Measurements from ENCODE around the gene TMEM92.

The TMEM92 gene

DNA sequence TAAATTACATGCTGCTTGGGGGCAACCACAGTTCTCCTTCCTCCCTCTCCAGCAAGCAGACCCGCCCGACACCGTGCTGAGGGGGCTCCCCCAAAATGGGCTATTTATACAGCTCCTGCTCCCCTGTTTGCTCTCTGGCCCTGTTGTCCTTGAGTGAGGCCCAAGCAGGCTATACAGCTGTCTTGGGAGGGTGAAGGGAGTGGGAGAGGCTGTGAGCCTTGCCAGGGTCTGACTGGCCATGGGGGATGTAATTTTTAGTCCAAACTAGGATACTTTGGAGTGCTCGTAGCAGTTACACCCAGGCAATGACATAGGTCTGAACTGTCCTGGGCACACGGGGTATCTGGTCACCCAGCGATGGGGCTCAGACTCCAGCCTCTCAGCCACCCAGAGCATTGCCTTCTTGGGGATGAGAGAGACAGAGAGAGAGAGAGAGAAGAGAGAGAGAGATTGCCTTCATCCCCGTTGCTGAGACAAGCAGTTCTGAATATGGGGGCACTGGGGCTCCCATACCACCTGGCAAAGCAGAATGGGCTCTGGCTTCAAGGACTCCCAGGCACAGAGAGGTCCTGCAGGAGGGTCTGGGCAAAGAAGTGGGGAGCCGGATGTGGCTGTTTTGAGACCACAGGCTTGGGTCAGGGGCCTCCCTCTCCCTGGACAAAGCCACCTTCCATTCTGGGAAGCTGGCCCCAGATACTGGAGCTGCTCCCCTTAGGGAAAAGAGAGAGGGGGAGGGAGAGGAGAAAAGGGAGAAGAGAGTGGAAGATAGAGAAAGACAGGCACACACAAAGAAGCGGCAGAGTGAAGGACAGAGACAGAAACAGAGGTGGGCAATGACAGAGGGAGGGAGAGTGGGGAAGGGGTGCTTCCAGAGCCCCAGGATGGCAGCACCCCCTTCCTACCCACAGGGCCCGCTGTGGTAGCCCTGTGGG, 10.7 kb upstream of the TMEM92 start:
- WGBS = 66% methylated on average over 10 of the region's 10 CpGs
- Histone ChIP-seq H3K4me1 (ENCODE audit: insufficient read depth, low read length) (peaks cover 24% of the 10 kb centered on the region; the same call in 1 of the 2 replicates), H3K36me3 (ENCODE audit: insufficient read depth, low read length) (no peaks in the 10 kb centered on the region), H3K4me3 (ENCODE audit: low read length) (peak overlapping the region; percentile 43), H3K9me3 (ENCODE audit: insufficient read depth, low read depth, low read length) (no peaks in the 10 kb centered on the region), H3K27ac (ENCODE audit: low read depth, low read length) (no peak overlapping the region), H3K27me3 (ENCODE audit: insufficient read depth, low read length) (no peaks in the 10 kb centered on the region), H3K9ac (ENCODE audit: low read depth, low read length) (no peak overlapping the region)

DNA sequence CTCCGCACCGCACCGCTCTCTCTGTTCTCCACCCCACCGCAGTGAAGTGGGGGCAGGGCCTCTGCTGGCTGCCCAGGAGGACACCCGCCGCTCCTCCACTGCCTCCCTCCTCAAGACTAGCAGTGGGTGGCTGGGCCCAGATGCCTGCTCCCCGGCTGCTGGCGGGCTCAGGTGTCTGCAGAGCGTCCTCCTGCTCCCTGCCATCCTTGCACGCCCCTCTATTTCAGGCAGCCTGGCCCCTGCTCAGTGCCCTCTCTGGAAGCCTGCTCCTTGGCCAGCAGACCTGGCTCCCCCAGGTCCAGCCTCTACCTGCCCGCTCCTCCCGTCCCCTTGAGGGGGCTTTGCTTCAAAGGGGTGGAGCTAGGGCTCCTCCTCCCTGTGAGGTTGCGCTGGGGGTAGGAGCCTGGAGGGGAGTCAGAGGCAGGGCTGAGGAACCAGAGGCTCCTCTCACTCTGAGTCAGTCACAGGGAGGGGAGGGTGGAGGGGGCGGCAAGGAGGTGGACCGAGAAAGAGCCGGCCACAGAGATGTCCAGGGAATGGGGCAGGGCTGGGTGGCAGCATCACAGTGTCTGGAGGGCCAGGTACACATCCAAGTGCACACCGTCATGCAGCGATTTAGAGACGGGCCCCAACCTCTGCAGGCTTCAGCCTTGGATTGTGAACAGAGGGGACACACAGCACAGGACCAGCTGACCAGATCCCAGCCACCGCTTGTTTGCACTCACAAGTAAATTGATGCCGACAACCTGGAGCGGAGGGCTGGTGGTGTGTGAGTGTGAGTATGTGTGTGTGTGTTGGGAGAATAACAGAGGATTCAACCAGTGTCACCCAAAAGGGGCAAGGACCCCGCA, 9.8 kb upstream of the TMEM92 start:
- H3K27ac ChIP-seq (ENCODE audit: low read depth, low read length) = no peak overlapping the region
- WGBS = 35% methylated on average over 23 of the region's 23 CpGs
- no peak overlapping the region for H3K9ac ChIP-seq (ENCODE audit: low read depth, low read length)
- peak overlapping the region; percentile 43 for H3K4me3 ChIP-seq (ENCODE audit: low read length)
- no peaks in the 10 kb centered on the region for H3K36me3 ChIP-seq (ENCODE audit: insufficient read depth, low read length)
- peaks cover 24% of the 10 kb centered on the region; the same call in 1 of the 2 replicates for H3K4me1 ChIP-seq (ENCODE audit: insufficient read depth, low read length)
- no peaks in the 10 kb centered on the region for H3K27me3 ChIP-seq (ENCODE audit: insufficient read depth, low read length)
- H3K9me3 ChIP-seq (ENCODE audit: insufficient read depth, low read depth, low read length) = no peaks in the 10 kb centered on the region

DNA sequence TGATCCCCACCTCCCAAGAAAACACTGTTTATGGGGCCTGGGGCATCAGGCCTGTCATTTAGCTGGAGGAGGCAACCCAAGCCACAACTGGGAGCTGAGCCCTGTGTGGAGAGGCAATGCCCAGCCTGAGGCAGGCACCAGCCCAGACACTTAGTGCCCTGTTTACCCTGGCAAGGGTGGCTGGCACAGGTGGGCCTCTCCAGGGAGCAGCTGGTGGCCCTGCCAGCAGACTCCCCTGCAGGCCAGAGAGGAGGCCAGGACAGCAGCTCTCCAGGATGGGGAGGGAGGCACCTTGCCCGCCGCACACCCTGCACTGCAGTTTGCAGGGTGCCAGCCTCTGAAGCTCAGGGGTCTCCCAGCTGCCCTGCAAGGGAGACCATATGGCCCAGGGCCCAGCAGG, 9.1 kb upstream of the TMEM92 start:
- Histone ChIP-seq H3K36me3 (ENCODE audit: insufficient read depth, low read length) (no peaks in the 10 kb centered on the region), H3K27me3 (ENCODE audit: insufficient read depth, low read length) (no peaks in the 10 kb centered on the region), H3K27ac (ENCODE audit: low read depth, low read length) (no peak overlapping the region), H3K9me3 (ENCODE audit: insufficient read depth, low read depth, low read length) (no peaks in the 10 kb centered on the region), H3K4me3 (ENCODE audit: low read length) (no peak overlapping the region), H3K4me1 (ENCODE audit: insufficient read depth, low read length) (peaks cover 24% of the 10 kb centered on the region; the same call in 1 of the 2 replicates), H3K9ac (ENCODE audit: low read depth, low read length) (no peak overlapping the region)
- 94% methylated on average over 2 of the region's 2 CpGs for WGBS

DNA sequence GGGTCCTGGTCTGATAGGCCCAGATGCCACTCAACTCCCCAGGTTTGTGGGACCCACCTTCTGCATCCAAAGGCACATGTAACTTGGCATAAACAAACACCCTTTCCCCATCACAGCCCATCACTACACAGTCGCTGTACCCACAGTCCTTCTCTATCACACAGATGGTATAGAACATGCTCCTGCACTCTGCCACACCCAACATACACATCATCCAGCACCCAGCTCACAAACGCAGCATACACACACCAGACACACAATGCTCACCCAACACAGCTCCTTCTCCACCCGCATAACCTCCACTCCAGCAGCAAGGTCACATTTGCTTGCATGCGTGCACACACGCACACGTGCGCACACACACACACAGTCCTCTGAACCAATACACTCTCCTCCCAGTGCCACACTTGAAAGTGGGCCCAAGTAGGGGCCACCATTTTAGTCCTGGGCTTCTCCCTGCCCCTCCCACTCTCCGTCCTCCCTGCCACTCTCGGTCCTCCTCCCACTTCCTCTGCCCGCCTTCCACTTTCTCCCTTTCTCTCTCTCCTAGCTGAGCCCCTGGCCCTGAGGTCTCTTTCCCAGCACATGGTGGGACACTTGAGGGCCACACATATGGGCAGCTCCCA, 8.5 kb upstream of the TMEM92 start:
- Histone ChIP-seq H3K27me3 (ENCODE audit: insufficient read depth, low read length) (no peaks in the 10 kb centered on the region), H3K36me3 (ENCODE audit: insufficient read depth, low read length) (no peaks in the 10 kb centered on the region), H3K9me3 (ENCODE audit: insufficient read depth, low read depth, low read length) (no peaks in the 10 kb centered on the region), H3K9ac (ENCODE audit: low read depth, low read length) (no peak overlapping the region), H3K4me3 (ENCODE audit: low read length) (no peak overlapping the region), H3K4me1 (ENCODE audit: insufficient read depth, low read length) (peaks cover 30% of the 10 kb centered on the region; the same call in 1 of the 2 replicates), H3K27ac (ENCODE audit: low read depth, low read length) (no peak overlapping the region)
- WGBS = 85% methylated on average over 10 of the region's 10 CpGs

DNA sequence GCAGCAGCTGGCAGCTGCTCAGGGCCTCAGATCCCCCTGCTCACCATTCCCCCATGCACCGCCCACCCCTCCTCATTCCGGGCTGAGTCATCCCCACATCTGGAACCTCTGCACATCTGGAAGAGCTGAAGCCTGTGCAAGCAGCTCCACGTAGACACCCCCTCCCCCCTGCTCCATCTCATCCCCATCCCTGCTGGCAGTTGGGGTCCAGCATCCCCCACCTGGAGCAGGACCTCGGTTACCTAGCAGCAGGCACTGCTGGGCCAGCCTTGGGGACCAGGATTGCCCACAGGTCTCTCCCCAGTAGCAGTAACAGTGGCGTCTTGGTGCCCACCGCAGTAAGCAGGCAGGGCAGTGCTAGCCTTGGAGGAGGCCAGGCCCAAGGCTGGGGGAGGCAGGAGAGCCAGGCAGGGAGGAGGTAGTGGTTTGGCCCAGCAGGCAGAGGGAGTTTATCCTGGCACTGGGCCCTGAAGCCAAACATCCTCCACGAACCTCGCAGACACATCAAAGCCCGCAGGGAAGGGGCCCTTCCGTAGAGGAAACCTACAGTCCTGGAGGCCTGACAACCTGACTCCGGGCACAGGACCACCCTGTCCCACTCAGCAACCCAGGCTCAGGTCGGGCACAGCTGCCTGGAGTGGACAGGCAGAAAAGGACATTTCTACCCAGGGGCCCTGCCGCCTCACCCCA, 7.7 kb upstream of the TMEM92 start:
- 81% methylated on average over 13 of the region's 13 CpGs for WGBS
- no peak overlapping the region for H3K27ac ChIP-seq (ENCODE audit: low read depth, low read length)
- H3K36me3 ChIP-seq (ENCODE audit: insufficient read depth, low read length) = no peaks in the 10 kb centered on the region
- no peak overlapping the region for H3K4me3 ChIP-seq (ENCODE audit: low read length)
- no peaks in the 10 kb centered on the region for H3K9me3 ChIP-seq (ENCODE audit: insufficient read depth, low read depth, low read length)
- H3K9ac ChIP-seq (ENCODE audit: low read depth, low read length) = no peak overlapping the region
- H3K27me3 ChIP-seq (ENCODE audit: insufficient read depth, low read length) = no peaks in the 10 kb centered on the region
- peaks cover 32% of the 10 kb centered on the region; the same call in 1 of the 2 replicates for H3K4me1 ChIP-seq (ENCODE audit: insufficient read depth, low read length)

DNA sequence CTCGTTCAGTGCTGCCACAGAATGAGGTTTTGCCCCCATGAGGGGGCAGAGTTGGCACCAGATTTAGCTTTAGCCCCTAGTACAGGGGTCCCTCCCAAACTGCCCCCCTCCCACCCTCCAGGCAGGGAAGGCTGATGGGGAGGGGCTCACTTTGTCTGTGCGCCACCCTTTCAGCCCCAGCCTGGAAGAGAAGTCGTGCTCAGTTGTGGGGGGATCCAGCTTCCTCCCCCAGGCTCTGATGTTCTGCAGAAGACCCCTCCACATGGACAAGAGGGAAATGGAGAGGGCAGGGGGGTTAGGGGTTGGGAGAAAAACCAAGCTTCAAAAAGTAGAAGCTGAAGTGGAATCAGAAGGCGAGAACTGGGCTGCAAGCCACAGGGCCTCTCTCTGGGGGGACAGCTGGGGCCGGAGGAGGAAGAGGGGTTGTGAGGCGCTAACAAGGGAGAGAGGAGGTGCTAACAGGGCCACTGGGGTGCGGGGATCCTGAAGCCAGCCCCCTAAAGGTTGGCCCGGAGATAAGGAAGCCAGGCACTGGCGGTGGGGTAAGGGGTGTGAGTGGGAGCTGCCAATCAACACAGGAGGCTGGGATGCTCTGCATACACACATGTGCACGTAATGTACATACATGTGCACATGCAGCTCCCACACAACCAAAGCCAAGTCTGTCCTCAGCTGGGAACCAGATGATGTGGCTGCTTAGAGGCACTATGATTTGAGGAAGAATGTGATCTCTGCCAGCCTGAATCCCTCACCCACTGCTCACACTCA, 7.0 kb upstream of the TMEM92 start:
- no peak overlapping the region for H3K27ac ChIP-seq (ENCODE audit: low read depth, low read length)
- H3K27me3 ChIP-seq (ENCODE audit: insufficient read depth, low read length) = no peaks in the 10 kb centered on the region
- peaks cover 34% of the 10 kb centered on the region; the same call in 1 of the 2 replicates for H3K4me1 ChIP-seq (ENCODE audit: insufficient read depth, low read length)
- H3K36me3 ChIP-seq (ENCODE audit: insufficient read depth, low read length) = no peaks in the 10 kb centered on the region
- 88% methylated on average over 10 of the region's 10 CpGs for WGBS
- no peak overlapping the region for H3K4me3 ChIP-seq (ENCODE audit: low read length)
- H3K9me3 ChIP-seq (ENCODE audit: insufficient read depth, low read depth, low read length) = no peaks in the 10 kb centered on the region
- no peak overlapping the region for H3K9ac ChIP-seq (ENCODE audit: low read depth, low read length)

DNA sequence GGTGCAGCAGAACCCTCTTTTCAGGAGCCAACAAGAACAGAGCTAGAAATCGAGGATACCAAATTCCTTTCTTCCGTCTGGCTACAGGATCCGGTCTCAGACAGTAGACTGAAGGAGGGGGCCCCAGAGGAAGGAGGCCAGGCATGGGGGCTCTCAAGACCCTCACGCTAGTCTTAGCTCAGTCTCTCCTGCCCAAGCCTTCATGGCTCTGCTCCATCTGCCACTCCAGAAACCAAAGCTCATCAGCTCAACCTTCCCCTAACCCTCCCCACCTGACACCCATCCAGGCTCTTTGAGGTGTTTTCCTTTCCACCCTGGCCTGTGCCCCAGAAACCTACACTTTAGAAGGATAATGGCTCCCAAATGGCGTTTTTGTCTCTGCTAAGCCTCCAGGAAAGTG, 6.2 kb upstream of the TMEM92 start:
- no peak overlapping the region for H3K27ac ChIP-seq (ENCODE audit: low read depth, low read length)
- H3K9ac ChIP-seq (ENCODE audit: low read depth, low read length) = no peak overlapping the region
- H3K27me3 ChIP-seq (ENCODE audit: insufficient read depth, low read length) = peaks cover 4% of the 10 kb centered on the region; the same call in 1 of the 2 replicates
- peaks cover 40% of the 10 kb centered on the region; the same call in 1 of the 2 replicates for H3K4me1 ChIP-seq (ENCODE audit: insufficient read depth, low read length)
- H3K4me3 ChIP-seq (ENCODE audit: low read length) = no peak overlapping the region
- 85% methylated on average over 5 of the region's 5 CpGs for WGBS
- H3K36me3 ChIP-seq (ENCODE audit: insufficient read depth, low read length) = no peaks in the 10 kb centered on the region
- no peaks in the 10 kb centered on the region for H3K9me3 ChIP-seq (ENCODE audit: insufficient read depth, low read depth, low read length)

DNA sequence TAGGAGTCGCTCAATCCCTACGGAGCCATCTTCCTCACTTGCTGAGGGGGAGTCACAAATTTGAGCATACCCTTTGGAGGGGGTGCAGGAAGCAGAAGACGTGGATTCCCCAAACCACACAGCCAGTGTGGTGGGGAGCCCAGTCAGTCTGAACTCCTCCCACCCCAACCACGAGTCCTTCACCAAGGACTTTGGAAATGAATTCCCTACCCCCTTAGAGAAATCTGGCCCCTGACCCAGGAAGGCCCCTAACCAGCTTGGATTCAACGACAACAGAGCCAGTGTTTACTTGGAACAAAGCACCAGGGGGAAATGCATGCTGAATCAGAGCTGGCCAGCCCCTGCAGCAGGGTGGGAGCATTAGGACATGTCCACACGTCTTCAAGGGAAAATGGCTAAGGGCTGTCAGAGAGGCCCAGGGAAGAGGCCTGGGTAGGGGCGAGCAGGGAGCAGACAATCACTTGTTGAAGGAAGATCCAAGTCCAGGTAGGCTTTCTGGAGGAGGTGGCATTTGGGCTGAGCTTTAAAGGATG, 5.5 kb upstream of the TMEM92 start:
- Histone ChIP-seq H3K4me1 (ENCODE audit: insufficient read depth, low read length) (peaks cover 40% of the 10 kb centered on the region), H3K4me3 (ENCODE audit: low read length) (no peak overlapping the region), H3K9me3 (ENCODE audit: insufficient read depth, low read depth, low read length) (no peaks in the 10 kb centered on the region), H3K27ac (ENCODE audit: low read depth, low read length) (no peak overlapping the region), H3K36me3 (ENCODE audit: insufficient read depth, low read length) (no peaks in the 10 kb centered on the region), H3K9ac (ENCODE audit: low read depth, low read length) (no peak overlapping the region), H3K27me3 (ENCODE audit: insufficient read depth, low read length) (peaks cover 4% of the 10 kb centered on the region; the same call in 1 of the 2 replicates)
- WGBS = 66% methylated on average over 6 of the region's 7 CpGs

DNA sequence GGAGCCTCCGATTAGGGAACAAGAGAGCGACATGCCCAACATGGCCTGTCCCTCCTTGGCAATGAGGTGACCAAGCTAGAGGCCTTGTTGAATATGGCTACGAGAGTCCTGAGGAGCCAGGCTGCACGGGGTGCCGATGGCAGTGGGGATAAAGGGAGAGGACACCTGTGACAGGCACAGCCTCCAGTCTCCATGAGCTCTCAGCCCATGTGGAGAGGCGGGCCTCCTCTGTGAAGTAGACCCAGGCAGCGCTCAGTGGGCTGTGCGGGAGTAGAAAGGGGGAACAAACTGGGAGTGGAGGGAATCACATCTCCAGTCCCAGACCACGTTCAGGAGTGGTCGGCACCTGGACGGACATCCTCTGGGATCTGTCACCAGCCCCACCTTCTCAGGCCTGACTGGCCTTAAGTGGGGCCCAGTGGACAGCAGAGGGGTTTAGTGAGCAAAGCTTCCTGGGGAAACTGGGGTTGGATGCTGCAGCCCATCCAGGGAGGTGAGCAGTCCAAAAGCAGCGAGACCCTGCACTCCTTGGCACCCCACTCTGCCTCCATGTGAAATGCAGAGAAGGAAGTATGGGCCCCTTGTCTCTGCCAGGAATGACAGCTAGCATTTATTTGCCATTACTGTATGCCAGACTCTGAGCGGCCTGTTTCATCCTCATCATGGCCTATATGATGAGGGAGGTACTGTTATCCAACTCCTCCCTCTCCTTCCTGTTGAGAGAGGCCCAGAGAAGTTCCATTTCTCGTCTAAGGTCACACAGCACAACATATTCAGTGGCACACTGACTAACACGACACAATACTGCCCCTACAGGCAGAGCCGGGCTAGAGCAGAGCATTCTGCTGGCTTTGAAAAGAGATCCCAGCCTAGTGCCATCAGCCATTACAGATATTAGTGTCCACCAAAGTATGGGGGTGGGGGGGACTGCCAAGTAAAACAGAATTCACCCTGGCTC, 4.5 kb upstream of the TMEM92 start:
- H3K4me3 ChIP-seq (ENCODE audit: low read length) = no peak overlapping the region
- WGBS = 79% methylated on average over 16 of the region's 16 CpGs

More for the DNA sequence above, 4.5 kb upstream of the TMEM92 start:
- Histone ChIP-seq H3K27me3 (ENCODE audit: insufficient read depth, low read length) (peaks cover 4% of the 10 kb centered on the region; the same call in 1 of the 2 replicates), H3K9ac (ENCODE audit: low read depth, low read length) (no peak overlapping the region), H3K36me3 (ENCODE audit: insufficient read depth, low read length) (no peaks in the 10 kb centered on the region), H3K4me1 (ENCODE audit: insufficient read depth, low read length) (peaks cover 33% of the 10 kb centered on the region), H3K9me3 (ENCODE audit: insufficient read depth, low read depth, low read length) (no peaks in the 10 kb centered on the region), H3K27ac (ENCODE audit: low read depth, low read length) (no peak overlapping the region)

Data from HUES64 (cell line).